Measurements from ENCODE around the gene YWHAB. TPM values are rescaled to one million over a fixed set of nuclear protein-coding genes. Genes with fewer than 3 reads are reported as not detected.

YWHAB gene
- total and polyA plus RNA-seq, 10 of the 15 experiments (the other 5 are each of a cell fraction or from before 2014, with no cell fraction given): 63.5 to 323 (median 144) TPM

DNA sequence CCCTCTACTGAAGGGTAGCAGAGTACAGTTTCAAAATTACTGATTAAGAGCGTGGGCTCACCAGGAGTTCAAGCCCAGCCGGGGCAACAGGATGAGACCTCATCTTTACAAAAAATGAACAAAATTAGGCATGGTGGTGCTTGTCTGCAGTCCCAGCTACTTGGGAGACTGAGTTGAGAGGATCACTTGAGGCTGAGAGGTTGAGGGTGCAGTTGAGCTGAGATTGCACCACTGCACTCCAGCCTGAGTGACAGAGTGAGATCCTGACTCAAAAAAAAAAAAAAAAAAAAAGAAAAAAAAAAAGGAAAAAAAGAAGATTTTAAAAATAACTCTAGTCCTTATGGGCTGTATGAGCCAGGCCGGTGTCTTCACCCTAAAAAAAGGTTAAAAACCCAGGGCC is 43.1 kb downstream of the YWHAB start:
- TF ChIP-seq, protein P1, sequence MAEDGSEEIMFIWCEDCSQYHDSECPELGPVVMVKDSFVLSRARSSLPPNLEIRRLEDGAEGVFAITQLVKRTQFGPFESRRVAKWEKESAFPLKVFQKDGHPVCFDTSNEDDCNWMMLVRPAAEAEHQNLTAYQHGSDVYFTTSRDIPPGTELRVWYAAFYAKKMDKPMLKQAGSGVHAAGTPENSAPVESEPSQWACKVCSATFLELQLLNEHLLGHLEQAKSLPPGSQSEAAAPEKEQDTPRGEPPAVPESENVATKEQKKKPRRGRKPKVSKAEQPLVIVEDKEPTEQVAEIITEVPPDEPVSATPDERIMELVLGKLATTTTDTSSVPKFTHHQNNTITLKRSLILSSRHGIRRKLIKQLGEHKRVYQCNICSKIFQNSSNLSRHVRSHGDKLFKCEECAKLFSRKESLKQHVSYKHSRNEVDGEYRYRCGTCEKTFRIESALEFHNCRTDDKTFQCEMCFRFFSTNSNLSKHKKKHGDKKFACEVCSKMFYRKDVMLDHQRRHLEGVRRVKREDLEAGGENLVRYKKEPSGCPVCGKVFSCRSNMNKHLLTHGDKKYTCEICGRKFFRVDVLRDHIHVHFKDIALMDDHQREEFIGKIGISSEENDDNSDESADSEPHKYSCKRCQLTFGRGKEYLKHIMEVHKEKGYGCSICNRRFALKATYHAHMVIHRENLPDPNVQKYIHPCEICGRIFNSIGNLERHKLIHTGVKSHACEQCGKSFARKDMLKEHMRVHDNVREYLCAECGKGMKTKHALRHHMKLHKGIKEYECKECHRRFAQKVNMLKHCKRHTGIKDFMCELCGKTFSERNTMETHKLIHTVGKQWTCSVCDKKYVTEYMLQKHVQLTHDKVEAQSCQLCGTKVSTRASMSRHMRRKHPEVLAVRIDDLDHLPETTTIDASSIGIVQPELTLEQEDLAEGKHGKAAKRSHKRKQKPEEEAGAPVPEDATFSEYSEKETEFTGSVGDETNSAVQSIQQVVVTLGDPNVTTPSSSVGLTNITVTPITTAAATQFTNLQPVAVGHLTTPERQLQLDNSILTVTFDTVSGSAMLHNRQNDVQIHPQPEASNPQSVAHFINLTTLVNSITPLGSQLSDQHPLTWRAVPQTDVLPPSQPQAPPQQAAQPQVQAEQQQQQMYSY (CRISPR knock-in tag; IDR thresholded peaks at IDR 0.05): no peak
- TF ChIP-seq RUNX3 (IDR thresholded peaks at IDR 0.05; ENCODE audit: low read length) (no peak), POU2F2 (IDR thresholded peaks at IDR 0.05; ENCODE audit: borderline replicate concordance, low read depth, low read length) (no peak), NR2C1 (IDR thresholded peaks at IDR 0.05) (no peak)
- no peak overlapping the region for H3K4me2 ChIP-seq (ENCODE audit: control insufficient read depth, insufficient read depth)
- no peak overlapping the region for H3K4me3 ChIP-seq
- no peaks in the 10 kb centered on the region for H3K27me3 ChIP-seq (replicated peaks in 1 of 2; ENCODE audit: control insufficient read depth in 2 of 2, insufficient read depth in 2 of 2, low read length in 1 of 2)
- ChIA-PET SMC1A (ENCODE audit: uncharacterized antibody, unreplicated experiment) (no interaction called here), RAD21 (ENCODE audit: unreplicated experiment) (no interaction called here), CTCF (interaction anchor here (1.3 kb wide), 1 partner anchor 17 kb away, joined by 3 read pairs; no protein-coding TSS in a partner anchor), POLR2A (interaction anchor here (0.6 kb wide), 1 partner anchor 78 kb away, joined by 3 read pairs; no protein-coding TSS in a partner anchor)
- DNase-seq (ENCODE audit: low read depth, low spot score) (no peak), FAIRE-seq (no peak), ATAC-seq (no peak)
- no peaks in the 10 kb centered on the region for H3K4me1 ChIP-seq (ENCODE audit: control insufficient read depth, insufficient read depth, low read length)
- peaks cover 0 to 8% of the 10 kb centered on the region in 2 experiments; a peak in 2 of 4 replicates for H3K36me3 ChIP-seq (ENCODE audit: control insufficient read depth in 2 of 2, insufficient read depth in 2 of 2, low read length in 1 of 2)
- H3K79me2 ChIP-seq (ENCODE audit: control insufficient read depth, insufficient read depth, low read length): no peaks in the 10 kb centered on the region
- in situ Hi-C loops (cut with MboI): no loop called here
- intact Hi-C loops (cut with micrococcal nuclease; ENCODE audit: unreplicated experiment): no loop called here
- H3K9ac ChIP-seq (ENCODE audit: control insufficient read depth, insufficient read depth, low read length): no peak overlapping the region
- H3K27ac ChIP-seq (ENCODE audit: control insufficient read depth, insufficient read depth): no peak overlapping the region
- BruUV-seq (replicated peaks): no TSS peak
- H3K9me3 ChIP-seq (replicated peaks; ENCODE audit: control insufficient read depth, insufficient read depth, low read length): no peaks in the 10 kb centered on the region
- H2AFZ ChIP-seq (ENCODE audit: control insufficient read depth, low read depth, low read length): no peak overlapping the region
- H4K20me1 ChIP-seq (ENCODE audit: control insufficient read depth, insufficient read depth): no peaks in the 10 kb centered on the region
- 80% methylated on average over 3 of the region's 3 CpGs for WGBS (ENCODE audit: insufficient coverage, insufficient replicate concordance, low lambda C conversion rate, missing lambda C conversion rate)
